Measurements from ENCODE around the gene KIF11. TPM values are rescaled to one million over a fixed set of nuclear protein-coding genes. Genes with fewer than 3 reads are reported as not detected.
A peak's percentile ranks its signal among the peaks of the same experiment; 100 is the strongest.

Gene KIF11
- polyA plus RNA-seq, 3 donors: 0.07 to 0.55 (median 0.40) TPM

- H3K36me3 Mint-ChIP-seq: peaks cover 53 to 80% of the 10 kb centered on the region in 2 donors
- H3K4me1 Mint-ChIP-seq: peaks cover 8% of the 10 kb centered on the region
- DNase-seq: no peak
- Histone ChIP-seq H2AFZ (ENCODE audit: insufficient read depth, low read depth, low read length, poor library complexity, severe bottlenecking) (no peak overlapping the region), H3K27me3 (ENCODE audit: control insufficient read depth in 2 of 2, insufficient read depth in 2 of 2, low read length in 2 of 2) (no peaks in the 10 kb centered on the region), H3K4me3 (replicated peaks in 1 of 3; ENCODE audit: low read depth in 2 of 3, low read length in 3 of 3) (no peak overlapping the region), H3K4me2 (replicated peaks; ENCODE audit: extremely low read depth, low read length, poor library complexity, severe bottlenecking) (no peak overlapping the region), H3K4me1 (ENCODE audit: control insufficient read depth in 1 of 2, insufficient read depth in 2 of 2, low read length in 2 of 2) (no peaks in the 10 kb centered on the region), H3K9me3 (replicated peaks in 1 of 2; ENCODE audit: control insufficient read depth in 1 of 2, insufficient read depth in 1 of 2, low read length in 2 of 2) (no peaks in the 10 kb centered on the region), H3K36me3 (replicated peaks in 1 of 2; ENCODE audit: control insufficient read depth in 1 of 2, insufficient read depth in 2 of 2, low read length in 2 of 2) (peaks cover 20 to 67% of the 10 kb centered on the region in 2 donors), H3K27ac (ENCODE audit: low read depth in 1 of 2, low read length in 2 of 2) (no peak overlapping the region), H3K9ac (ENCODE audit: insufficient read depth, low read length, poor library complexity, severe bottlenecking) (no peak overlapping the region), H3K79me2 (ENCODE audit: insufficient read depth, low read length) (peaks cover 58% of the 10 kb centered on the region), H4K20me1 (ENCODE audit: insufficient read depth, low read length) (peaks cover 24% of the 10 kb centered on the region)
- TF ChIP-seq, protein P1, sequence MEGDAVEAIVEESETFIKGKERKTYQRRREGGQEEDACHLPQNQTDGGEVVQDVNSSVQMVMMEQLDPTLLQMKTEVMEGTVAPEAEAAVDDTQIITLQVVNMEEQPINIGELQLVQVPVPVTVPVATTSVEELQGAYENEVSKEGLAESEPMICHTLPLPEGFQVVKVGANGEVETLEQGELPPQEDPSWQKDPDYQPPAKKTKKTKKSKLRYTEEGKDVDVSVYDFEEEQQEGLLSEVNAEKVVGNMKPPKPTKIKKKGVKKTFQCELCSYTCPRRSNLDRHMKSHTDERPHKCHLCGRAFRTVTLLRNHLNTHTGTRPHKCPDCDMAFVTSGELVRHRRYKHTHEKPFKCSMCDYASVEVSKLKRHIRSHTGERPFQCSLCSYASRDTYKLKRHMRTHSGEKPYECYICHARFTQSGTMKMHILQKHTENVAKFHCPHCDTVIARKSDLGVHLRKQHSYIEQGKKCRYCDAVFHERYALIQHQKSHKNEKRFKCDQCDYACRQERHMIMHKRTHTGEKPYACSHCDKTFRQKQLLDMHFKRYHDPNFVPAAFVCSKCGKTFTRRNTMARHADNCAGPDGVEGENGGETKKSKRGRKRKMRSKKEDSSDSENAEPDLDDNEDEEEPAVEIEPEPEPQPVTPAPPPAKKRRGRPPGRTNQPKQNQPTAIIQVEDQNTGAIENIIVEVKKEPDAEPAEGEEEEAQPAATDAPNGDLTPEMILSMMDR (IDR thresholded peaks at IDR 0.05): no peak
- H3K4me3 Mint-ChIP-seq: no peak overlapping the region
- peaks cover 0 to 5% (median 0%) of the 10 kb centered on the region in 7 donors for H3K9me3 Mint-ChIP-seq
- H3K27me3 Mint-ChIP-seq (ENCODE audit: low read depth in 3 of 3): peaks cover 0 to 2% (median 0%) of the 10 kb centered on the region in 3 donors
- peak overlapping the region in 3 of 7 donors; percentile 8 to 67 (median 47) for H3K27ac Mint-ChIP-seq
- intact Hi-C loops (cut with micrococcal nuclease): no loop called here
These were observed 30.5 kb upstream of the KIF11 start for GRCh38 chr10:92562424-92562823.

- H3K4me3 Mint-ChIP-seq: no peak overlapping the region
These were observed 24.9 kb upstream of the KIF11 start for GRCh38 chr10:92567952-92568600.

More at GRCh38 chr10:92567952-92568600, 24.9 kb upstream of the KIF11 start:
- Histone ChIP-seq H3K9ac (ENCODE audit: insufficient read depth, low read length, poor library complexity, severe bottlenecking) (no peak overlapping the region), H2AFZ (ENCODE audit: insufficient read depth, low read depth, low read length, poor library complexity, severe bottlenecking) (no peak overlapping the region), H3K27ac (ENCODE audit: low read depth in 1 of 2, low read length in 2 of 2) (no peak overlapping the region), H3K36me3 (replicated peaks in 1 of 2; ENCODE audit: control insufficient read depth in 1 of 2, insufficient read depth in 2 of 2, low read length in 2 of 2) (peaks cover 6 to 44% of the 10 kb centered on the region in 2 donors), H3K27me3 (ENCODE audit: control insufficient read depth in 2 of 2, insufficient read depth in 2 of 2, low read length in 2 of 2) (no peaks in the 10 kb centered on the region), H3K4me1 (ENCODE audit: control insufficient read depth in 1 of 2, insufficient read depth in 2 of 2, low read length in 2 of 2) (peaks cover 12 to 15% of the 10 kb centered on the region in 2 donors), H3K4me3 (replicated peaks in 1 of 3; ENCODE audit: low read depth in 2 of 3, low read length in 3 of 3) (no peak overlapping the region), H3K4me2 (replicated peaks; ENCODE audit: extremely low read depth, low read length, poor library complexity, severe bottlenecking) (no peak overlapping the region), H4K20me1 (ENCODE audit: insufficient read depth, low read length) (peaks cover 35% of the 10 kb centered on the region), H3K79me2 (ENCODE audit: insufficient read depth, low read length) (peaks cover 77% of the 10 kb centered on the region), H3K9me3 (replicated peaks in 1 of 2; ENCODE audit: control insufficient read depth in 1 of 2, insufficient read depth in 1 of 2, low read length in 2 of 2) (no peaks in the 10 kb centered on the region)
- H3K36me3 Mint-ChIP-seq: peaks cover 39 to 55% of the 10 kb centered on the region in 2 donors
- no CpG with 5 or more reads among the region's 4 CpGs for WGBS (ENCODE audit: insufficient coverage)
- peaks cover 0 to 2% (median 0%) of the 10 kb centered on the region in 3 donors for H3K27me3 Mint-ChIP-seq (ENCODE audit: low read depth in 3 of 3)
- DNase-seq: no peak
- TF ChIP-seq, protein P1 (IDR thresholded peaks at IDR 0.05): no peak
- H3K27ac Mint-ChIP-seq: peak overlapping the region in 1 of 7 donors; percentile 59
- H3K4me1 Mint-ChIP-seq: peaks cover 32% of the 10 kb centered on the region
- no peaks in the 10 kb centered on the region for H3K9me3 Mint-ChIP-seq
- intact Hi-C loops (cut with micrococcal nuclease): no loop called here
